SK-N-SH treated with all-trans-retinoic acid at 6 μM for 48 hours (cell line): ENCODE measurements around the gene EPHB6.

Experiments used
- ATAC-seq: fragments of 200-7000 bp; cut with Tn5 transposase; 3 replicates; pipeline ENCODE4 v1.9.1; 2020; ENCODE audit warnings: mild to moderate bottlenecking, moderate library complexity
- ARNTL ChIP-seq: fragments of 450-650 bp; formaldehyde crosslinking; IDR thresholded peaks from 2 replicates; pipeline ENCODE4 v1.5.0; 2020; ENCODE audit warnings: low read depth, mild to moderate bottlenecking, moderate library complexity, borderline replicate concordance
- BACH2 ChIP-seq: fragments of 250-450 bp; sonication (Bioruptor Pico); IDR thresholded peaks from 2 replicates; pipeline ENCODE4 v1.9.0; 2021; ENCODE audit warnings: mild to moderate bottlenecking, borderline replicate concordance
- CREB5 ChIP-seq: fragments of 250-450 bp; sonication (Bioruptor Pico); IDR thresholded peaks from 2 replicates; pipeline ENCODE4 v1.5.1; 2020; ENCODE audit warnings: low read depth, mild to moderate bottlenecking, moderate library complexity
- CSDC2 ChIP-seq: fragments of 250-450 bp; sonication (Bioruptor Pico); IDR thresholded peaks from 2 replicates; pipeline ENCODE4 v1.5.0; 2020; ENCODE audit warnings: mild to moderate bottlenecking, moderate library complexity
- GLIS3 ChIP-seq: fragments of 250-450 bp; sonication (Bioruptor Pico); IDR thresholded peaks from 2 replicates; pipeline ENCODE4 v1.5.0; 2020; ENCODE audit warnings: mild to moderate bottlenecking, moderate library complexity
- OSR1 ChIP-seq: fragments of 250-450 bp; sonication (Bioruptor Pico); IDR thresholded peaks from 2 replicates; pipeline ENCODE4 v1.8.0; 2022; ENCODE audit warnings: moderate library complexity, mild to moderate bottlenecking, inconsistent platforms
- PATZ1 ChIP-seq: fragments of 250-450 bp; sonication (Bioruptor Pico); IDR thresholded peaks from 2 replicates; pipeline ENCODE4 v1.8.0; 2020; ENCODE audit warnings: mild to moderate bottlenecking, moderate library complexity, borderline replicate concordance
- POU6F1 ChIP-seq: fragments of 250-450 bp; sonication (Bioruptor Pico); IDR thresholded peaks from 2 replicates; pipeline ENCODE4 v1.8.0; 2021; ENCODE audit warnings: low read depth, mild to moderate bottlenecking, moderate library complexity, borderline replicate concordance
- PPARA ChIP-seq: fragments of 250-450 bp; sonication (Bioruptor Pico); IDR thresholded peaks from 2 replicates; pipeline ENCODE4 v1.5.0; 2020; ENCODE audit warnings: mild to moderate bottlenecking, borderline replicate concordance
- SNAI2 ChIP-seq: fragments of 250-450 bp; sonication (Bioruptor Pico); IDR thresholded peaks from 2 replicates; pipeline ENCODE4 v1.5.0; 2020; ENCODE audit warnings: mild to moderate bottlenecking, moderate library complexity
- TCF4 ChIP-seq: fragments of 250-450 bp; sonication (Bioruptor Pico); IDR thresholded peaks from 2 replicates; pipeline ENCODE4 v1.8.0; 2021; ENCODE audit warnings: mild to moderate bottlenecking, moderate library complexity, borderline replicate concordance
- TOX ChIP-seq: fragments of 250-450 bp; sonication (Bioruptor Pico); IDR thresholded peaks from 2 replicates; pipeline ENCODE4 v1.8.0; 2021; ENCODE audit warnings: mild to moderate bottlenecking, moderate library complexity, borderline replicate concordance
- TSHZ2 ChIP-seq: fragments of 250-450 bp; sonication (Bioruptor Pico); IDR thresholded peaks from 2 replicates; pipeline ENCODE4 v1.5.0; 2020; ENCODE audit warnings: mild to moderate bottlenecking, moderate library complexity
- ZC3H10 ChIP-seq: fragments of 250-450 bp; sonication (Bioruptor Pico); IDR thresholded peaks from 2 replicates; pipeline ENCODE4 v1.5.1; 2021; ENCODE audit warnings: mild to moderate bottlenecking, moderate library complexity
- ZFP3 ChIP-seq: fragments of 250-450 bp; sonication (Bioruptor Pico); IDR thresholded peaks from 2 replicates; pipeline ENCODE4 v1.5.0; 2020; ENCODE audit warnings: mild to moderate bottlenecking, moderate library complexity
- ZFP30 ChIP-seq: fragments of 450-650 bp; formaldehyde crosslinking; IDR thresholded peaks from 2 replicates; pipeline ENCODE4 v1.5.0; 2022; ENCODE audit warnings: mild to moderate bottlenecking, moderate library complexity
- ZNF565 ChIP-seq: fragments of 450-650 bp; formaldehyde crosslinking; conservative IDR thresholded peaks from 2 replicates; pipeline ENCODE4 v1.5.0; 2020; ENCODE audit warnings: low read depth, mild to moderate bottlenecking, moderate library complexity
- ZNF70 ChIP-seq: fragments of 450-650 bp; formaldehyde crosslinking; IDR thresholded peaks from 2 replicates; pipeline ENCODE4 v1.5.0; 2020; ENCODE audit warnings: mild to moderate bottlenecking, moderate library complexity
- ZNF8 ChIP-seq: fragments of 450-650 bp; formaldehyde crosslinking; IDR thresholded peaks from 2 replicates; pipeline ENCODE4 v1.5.0; 2020; ENCODE audit warnings: mild to moderate bottlenecking, moderate library complexity
- TF ChIP-seq, protein P1 (sequence below): fragments of 250-450 bp; sonication (Bioruptor Pico); IDR thresholded peaks from 2 replicates; pipeline ENCODE4 v1.5.1; 2021; ENCODE audit warnings: mild to moderate bottlenecking, moderate library complexity

EPHB6 gene

DNA sequence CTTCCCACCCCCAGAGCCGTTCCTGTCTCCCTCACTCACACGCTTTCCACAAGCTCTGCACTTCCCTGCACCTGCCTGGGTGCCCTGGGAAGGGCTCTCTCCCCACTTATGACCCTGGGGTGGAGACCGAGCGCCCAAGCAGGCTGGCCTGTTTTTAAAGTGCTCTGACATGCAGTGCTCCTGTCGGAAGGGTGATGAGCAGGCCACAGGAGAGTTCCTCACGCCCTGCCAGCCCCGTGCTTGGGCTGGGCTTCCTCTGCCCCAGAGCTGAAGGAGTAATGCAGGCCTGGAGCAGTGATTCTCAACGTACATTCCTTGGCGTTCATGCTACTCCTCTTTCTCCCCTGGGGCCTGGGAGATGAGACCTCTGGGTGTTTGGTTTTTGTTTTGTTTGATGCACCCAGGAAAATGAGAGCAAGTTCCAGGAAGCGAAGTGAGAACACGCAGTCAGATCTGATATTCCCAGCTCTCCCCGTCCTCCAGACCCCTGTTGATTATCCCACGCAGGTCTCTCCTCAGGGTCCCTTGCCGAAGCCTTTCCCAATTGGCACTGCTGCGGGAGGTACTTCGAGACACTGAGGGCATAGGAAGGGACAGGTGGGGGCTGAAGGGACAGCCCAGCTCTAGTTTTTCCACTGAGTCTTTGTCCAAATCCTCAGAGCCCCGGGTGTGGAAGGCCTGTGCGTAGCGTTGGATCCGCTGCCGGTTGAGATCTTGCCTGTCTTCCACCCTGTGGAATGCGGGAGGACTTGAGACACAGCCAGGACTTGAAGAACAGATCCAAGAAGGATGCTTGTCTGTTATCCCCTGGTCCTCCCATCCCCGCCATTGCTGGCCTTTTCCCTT is 16.6 kb downstream of the EPHB6 start:
- TF ChIP-seq GLIS3 (CRISPR knock-in tag): no peak
- TF ChIP-seq, protein P1, sequence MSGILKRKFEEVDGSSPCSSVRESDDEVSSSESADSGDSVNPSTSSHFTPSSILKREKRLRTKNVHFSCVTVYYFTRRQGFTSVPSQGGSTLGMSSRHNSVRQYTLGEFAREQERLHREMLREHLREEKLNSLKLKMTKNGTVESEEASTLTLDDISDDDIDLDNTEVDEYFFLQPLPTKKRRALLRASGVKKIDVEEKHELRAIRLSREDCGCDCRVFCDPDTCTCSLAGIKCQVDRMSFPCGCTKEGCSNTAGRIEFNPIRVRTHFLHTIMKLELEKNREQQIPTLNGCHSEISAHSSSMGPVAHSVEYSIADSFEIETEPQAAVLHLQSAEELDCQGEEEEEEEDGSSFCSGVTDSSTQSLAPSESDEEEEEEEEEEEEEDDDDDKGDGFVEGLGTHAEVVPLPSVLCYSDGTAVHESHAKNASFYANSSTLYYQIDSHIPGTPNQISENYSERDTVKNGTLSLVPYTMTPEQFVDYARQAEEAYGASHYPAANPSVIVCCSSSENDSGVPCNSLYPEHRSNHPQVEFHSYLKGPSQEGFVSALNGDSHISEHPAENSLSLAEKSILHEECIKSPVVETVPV: no peak
- no peak for TF ChIP-seq TSHZ2 (CRISPR knock-in tag)
- no peak for TF ChIP-seq OSR1 (CRISPR knock-in tag)
- TF ChIP-seq BACH2 (CRISPR knock-in tag): no peak
- TF ChIP-seq PATZ1 (CRISPR knock-in tag): no peak
- ATAC-seq: no peak

DNA sequence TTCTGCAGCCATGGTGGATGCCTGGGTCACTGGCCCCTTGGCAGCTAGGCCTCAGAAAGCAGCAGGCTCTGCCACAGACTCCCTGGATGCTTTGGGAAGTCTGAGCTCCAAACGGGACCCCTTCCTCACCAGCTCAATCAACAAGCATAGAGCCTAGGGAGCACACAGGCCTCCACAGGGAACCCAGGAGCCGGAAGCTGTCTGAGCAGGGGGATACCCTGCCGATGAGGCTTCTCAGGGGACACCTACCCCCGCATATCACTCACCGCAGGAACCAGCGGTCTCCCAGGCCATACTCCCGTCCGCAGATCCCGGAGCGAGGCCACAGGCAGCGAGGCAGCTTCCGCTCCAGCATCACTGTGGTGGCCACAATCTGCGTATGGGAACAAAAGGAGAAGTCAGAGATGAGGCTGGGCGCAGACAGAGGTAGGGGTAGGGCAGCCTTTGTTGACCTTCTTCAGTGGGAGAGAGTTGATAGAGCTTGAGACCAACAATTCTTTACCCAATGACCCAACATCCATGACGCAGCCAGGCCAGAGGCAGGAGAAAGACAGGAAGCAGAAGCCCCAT is 17.3 kb downstream of the EPHB6 start:
- ATAC-seq: no peak
- TF ChIP-seq SNAI2 (CRISPR knock-in tag) (no peak), ZNF8 (no peak), TOX (CRISPR knock-in tag) (no peak), ARNTL (CRISPR knock-in tag) (no peak), BACH2 (CRISPR knock-in tag) (no peak), ZNF70 (CRISPR knock-in tag) (no peak), ZFP3 (CRISPR knock-in tag) (no peak), TCF4 (no peak)

GRCh38 chr7:142873281-142873784 is 18.5 kb downstream of the EPHB6 start:
- ATAC-seq: peak; percentile 58; the same call in 2 of the 3 replicates
- no peak for TF ChIP-seq CREB5
- no peak for TF ChIP-seq CSDC2
- TF ChIP-seq, protein P1: no peak
- TF ChIP-seq ZFP3 (CRISPR knock-in tag): no peak
- no peak for TF ChIP-seq POU6F1
- TF ChIP-seq PPARA (CRISPR knock-in tag): no peak
- TF ChIP-seq ZC3H10: no peak
- TF ChIP-seq ZFP30 (CRISPR knock-in tag): no peak
- TF ChIP-seq TOX (CRISPR knock-in tag): no peak
- TF ChIP-seq ZNF565: no peak
